Measurements from ENCODE around the gene RCL1. TPM values are rescaled to one million over a fixed set of nuclear protein-coding genes. Genes with fewer than 3 reads are reported as not detected.
"Not testable (repeated sequence)": the region's sequence is repeated elsewhere in the genome, so short reads cannot be mapped to it uniquely, and the experiment has no call there.

RCL1 gene
- total RNA-seq, 4 donors from 2014 or later, result 13.4 to 19.1 (median 14.9) TPM

- TF ChIP-seq EP300 (IDR thresholded peaks at IDR 0.05) (no peak), POLR2AphosphoS5 (IDR thresholded peaks at IDR 0.05) (no peak), CTCF (IDR thresholded peaks at IDR 0.05) (no peak), POLR2A (IDR thresholded peaks at IDR 0.05; ENCODE audit: low read depth) (no peak)
- no peak for DNase-seq (ENCODE audit: extremely low spot score)
- Histone ChIP-seq H3K4me1 (peaks cover 4 to 14% (median 12%) of the 10 kb centered on the region in 4 donors), H3K27ac (replicated peaks in 1 of 4) (no peak overlapping the region), H3K9me3 (no peaks in the 10 kb centered on the region), H3K36me3 (no peaks in the 10 kb centered on the region), H3K27me3 (peaks cover 0 to 5% (median 0%) of the 10 kb centered on the region in 4 donors), H3K4me3 (no peak overlapping the region)
- 95% methylated on average over 6 of the region's 6 CpGs for WGBS
- intact Hi-C loops (cut with DNase I), result no loop called here
These were observed 4.0 kb upstream of the RCL1 start for GRCh38 chr9:4788703-4789102.

- Histone ChIP-seq H3K4me3 (peak overlapping the region; percentile 71 to 77 (median 73)), H3K4me1 (peaks cover 10 to 26% (median 20%) of the 10 kb centered on the region in 4 donors), H3K27ac (replicated peaks in 1 of 4) (peak overlapping the region; percentile 70 to 85 (median 74)), H3K27me3 (no peaks in the 10 kb centered on the region), H3K9me3 (no peaks in the 10 kb centered on the region), H3K36me3 (no peaks in the 10 kb centered on the region)
- intact Hi-C loops (cut with DNase I), result loop anchor here (5.0 to 10.0 kb wide), 3 partner anchors 50 to 1213 kb away; partner anchors contain the start of genes AK3 and JAK2
- DNase-seq (ENCODE audit: extremely low spot score), result no peak
- WGBS, result 2% methylated on average over 23 of the region's 23 CpGs
- TF ChIP-seq POLR2AphosphoS5 (IDR thresholded peaks at IDR 0.05) (no peak), CTCF (IDR thresholded peaks at IDR 0.05) (no peak), POLR2A (IDR thresholded peaks at IDR 0.05; ENCODE audit: low read depth) (no peak), EP300 (IDR thresholded peaks at IDR 0.05) (no peak)
These were observed 631 bp upstream of the RCL1 start for GRCh38 chr9:4792054-4792571.

GRCh38 chr9:4793459-4794395 is 983 bp downstream of the RCL1 start:
- WGBS, result 30% methylated on average over 23 of the region's 23 CpGs
- intact Hi-C loops (cut with DNase I), result loop anchor here (5.0 to 10.0 kb wide), 3 partner anchors 51 to 1211 kb away; partner anchors contain the start of genes AK3 and JAK2

GRCh38 chr9:4794691-4795090 is 1.9 kb downstream of the RCL1 start:
- no peak for TF ChIP-seq CTCF (IDR thresholded peaks at IDR 0.05)
- no peak for TF ChIP-seq POLR2A (IDR thresholded peaks at IDR 0.05; ENCODE audit: low read depth)
- no peak for TF ChIP-seq EP300 (IDR thresholded peaks at IDR 0.05)
- no peak for TF ChIP-seq POLR2AphosphoS5 (IDR thresholded peaks at IDR 0.05)
- H3K27ac ChIP-seq (replicated peaks in 1 of 4), result no peak overlapping the region
- H3K27me3 ChIP-seq, result no peaks in the 10 kb centered on the region
- H3K9me3 ChIP-seq, result no peaks in the 10 kb centered on the region
- no peaks in the 10 kb centered on the region for H3K36me3 ChIP-seq
- intact Hi-C loops (cut with DNase I), result loop anchor here (5.0 to 10.0 kb wide), 4 partner anchors 32 to 1210 kb away; partner anchors contain the start of genes AK3 and JAK2
- no peak for DNase-seq (ENCODE audit: extremely low spot score)
- WGBS, result 87% methylated on average over 4 of the region's 4 CpGs
- H3K4me3 ChIP-seq, result no peak overlapping the region
- peaks cover 29 to 45% (median 43%) of the 10 kb centered on the region in 4 donors for H3K4me1 ChIP-seq

More at GRCh38 chr9:4793459-4794395, 983 bp downstream of the RCL1 start:
- H3K4me1 ChIP-seq, result peaks cover 20 to 39% (median 34%) of the 10 kb centered on the region in 4 donors
- DNase-seq (ENCODE audit: extremely low spot score), result no peak
- H3K27ac ChIP-seq (replicated peaks in 1 of 4), result peak overlapping the region; percentile 73 to 85 (median 78)
- peak overlapping the region; percentile 71 to 77 (median 73) for H3K4me3 ChIP-seq
- no peaks in the 10 kb centered on the region for H3K36me3 ChIP-seq
- H3K9me3 ChIP-seq, result no peaks in the 10 kb centered on the region
- no peaks in the 10 kb centered on the region for H3K27me3 ChIP-seq
- TF ChIP-seq POLR2AphosphoS5 (IDR thresholded peaks at IDR 0.05), result no peak
- no peak for TF ChIP-seq POLR2A (IDR thresholded peaks at IDR 0.05; ENCODE audit: low read depth)
- no peak for TF ChIP-seq CTCF (IDR thresholded peaks at IDR 0.05)
- TF ChIP-seq EP300 (IDR thresholded peaks at IDR 0.05), result no peak

GRCh38 chr9:4795108-4795507 is 2.4 kb downstream of the RCL1 start:
- 94% methylated on average over 10 of the region's 10 CpGs for WGBS
- H3K4me1 ChIP-seq, result peaks cover 30 to 45% (median 44%) of the 10 kb centered on the region in 4 donors
- H3K27ac ChIP-seq (replicated peaks in 1 of 4); H3K27me3 ChIP-seq; H3K4me3 ChIP-seq; DNase-seq (ENCODE audit: extremely low spot score); H3K36me3 ChIP-seq; H3K9me3 ChIP-seq: not testable (repeated sequence)
- intact Hi-C loops (cut with DNase I), result loop anchor here (5.0 to 10.0 kb wide), 3 partner anchors 33 to 1210 kb away; partner anchors contain the start of gene JAK2
